Activated CD4-positive, alpha-beta T cell treated with anti-CD3 and anti-CD28 coated beads, Interleukin-10, Interleukin-2, amounts not matched to agents 100 ng/mL and 50 ng/mL, durations not matched to agents 16 hours and 8 hours (primary cell): Measurements from ENCODE around the gene KDM3A.

ENCODE experiments used
- DNase-seq: peaks from one replicate; pipeline ENCODE4 v3.0.0-alpha.2; 2020

KDM3A gene, protein sequence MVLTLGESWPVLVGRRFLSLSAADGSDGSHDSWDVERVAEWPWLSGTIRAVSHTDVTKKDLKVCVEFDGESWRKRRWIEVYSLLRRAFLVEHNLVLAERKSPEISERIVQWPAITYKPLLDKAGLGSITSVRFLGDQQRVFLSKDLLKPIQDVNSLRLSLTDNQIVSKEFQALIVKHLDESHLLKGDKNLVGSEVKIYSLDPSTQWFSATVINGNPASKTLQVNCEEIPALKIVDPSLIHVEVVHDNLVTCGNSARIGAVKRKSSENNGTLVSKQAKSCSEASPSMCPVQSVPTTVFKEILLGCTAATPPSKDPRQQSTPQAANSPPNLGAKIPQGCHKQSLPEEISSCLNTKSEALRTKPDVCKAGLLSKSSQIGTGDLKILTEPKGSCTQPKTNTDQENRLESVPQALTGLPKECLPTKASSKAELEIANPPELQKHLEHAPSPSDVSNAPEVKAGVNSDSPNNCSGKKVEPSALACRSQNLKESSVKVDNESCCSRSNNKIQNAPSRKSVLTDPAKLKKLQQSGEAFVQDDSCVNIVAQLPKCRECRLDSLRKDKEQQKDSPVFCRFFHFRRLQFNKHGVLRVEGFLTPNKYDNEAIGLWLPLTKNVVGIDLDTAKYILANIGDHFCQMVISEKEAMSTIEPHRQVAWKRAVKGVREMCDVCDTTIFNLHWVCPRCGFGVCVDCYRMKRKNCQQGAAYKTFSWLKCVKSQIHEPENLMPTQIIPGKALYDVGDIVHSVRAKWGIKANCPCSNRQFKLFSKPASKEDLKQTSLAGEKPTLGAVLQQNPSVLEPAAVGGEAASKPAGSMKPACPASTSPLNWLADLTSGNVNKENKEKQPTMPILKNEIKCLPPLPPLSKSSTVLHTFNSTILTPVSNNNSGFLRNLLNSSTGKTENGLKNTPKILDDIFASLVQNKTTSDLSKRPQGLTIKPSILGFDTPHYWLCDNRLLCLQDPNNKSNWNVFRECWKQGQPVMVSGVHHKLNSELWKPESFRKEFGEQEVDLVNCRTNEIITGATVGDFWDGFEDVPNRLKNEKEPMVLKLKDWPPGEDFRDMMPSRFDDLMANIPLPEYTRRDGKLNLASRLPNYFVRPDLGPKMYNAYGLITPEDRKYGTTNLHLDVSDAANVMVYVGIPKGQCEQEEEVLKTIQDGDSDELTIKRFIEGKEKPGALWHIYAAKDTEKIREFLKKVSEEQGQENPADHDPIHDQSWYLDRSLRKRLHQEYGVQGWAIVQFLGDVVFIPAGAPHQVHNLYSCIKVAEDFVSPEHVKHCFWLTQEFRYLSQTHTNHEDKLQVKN (N-terminal part only)

DNA sequence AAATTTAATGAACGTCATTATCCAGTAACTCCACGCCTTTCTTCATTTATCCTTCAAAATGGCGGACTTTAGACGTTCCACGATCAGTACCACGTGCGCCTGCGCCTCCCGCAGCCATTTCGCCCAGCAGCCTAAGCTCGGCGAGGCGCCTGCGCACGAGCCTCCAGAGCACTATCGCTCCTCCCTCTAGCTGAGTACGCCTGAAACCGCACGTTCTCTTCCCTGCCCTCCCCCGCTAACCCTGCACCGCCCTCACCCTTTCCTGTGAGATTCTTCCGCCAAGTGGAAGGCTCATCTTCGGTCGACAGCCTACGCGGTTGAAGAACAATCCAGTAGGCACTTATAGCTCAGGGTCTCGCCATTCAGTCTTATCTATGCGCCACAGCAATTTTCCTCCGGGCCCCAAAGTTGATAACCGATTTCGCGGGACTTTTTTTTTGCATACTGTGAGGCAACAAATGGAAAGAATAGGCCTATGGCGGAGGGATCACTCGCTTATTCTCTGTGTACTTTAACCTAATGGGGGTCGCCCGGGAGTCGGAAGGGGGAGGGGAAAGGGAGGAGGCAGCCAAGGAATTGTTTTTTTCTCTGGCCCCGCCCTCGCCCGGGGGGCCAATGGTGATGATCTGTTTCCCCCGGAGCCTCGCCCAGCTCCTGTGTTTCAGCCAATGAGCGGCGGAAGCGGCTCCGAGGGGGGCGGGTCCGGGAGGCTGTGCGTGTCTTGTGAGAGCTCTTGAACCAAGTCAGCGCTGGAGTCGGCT, at the start of gene KDM3A:
TSS of gene KDM3A (plus strand) at position 741 of the 761 bp plus-strand sequence. CDS start 677 bp downstream, outside the sequence.
- DNase-seq = peak; percentile 100

GRCh38 chr2:86392873-86393518, 48.2 kb upstream of the KDM3A start:
- DNase-seq = no peak

DNA sequence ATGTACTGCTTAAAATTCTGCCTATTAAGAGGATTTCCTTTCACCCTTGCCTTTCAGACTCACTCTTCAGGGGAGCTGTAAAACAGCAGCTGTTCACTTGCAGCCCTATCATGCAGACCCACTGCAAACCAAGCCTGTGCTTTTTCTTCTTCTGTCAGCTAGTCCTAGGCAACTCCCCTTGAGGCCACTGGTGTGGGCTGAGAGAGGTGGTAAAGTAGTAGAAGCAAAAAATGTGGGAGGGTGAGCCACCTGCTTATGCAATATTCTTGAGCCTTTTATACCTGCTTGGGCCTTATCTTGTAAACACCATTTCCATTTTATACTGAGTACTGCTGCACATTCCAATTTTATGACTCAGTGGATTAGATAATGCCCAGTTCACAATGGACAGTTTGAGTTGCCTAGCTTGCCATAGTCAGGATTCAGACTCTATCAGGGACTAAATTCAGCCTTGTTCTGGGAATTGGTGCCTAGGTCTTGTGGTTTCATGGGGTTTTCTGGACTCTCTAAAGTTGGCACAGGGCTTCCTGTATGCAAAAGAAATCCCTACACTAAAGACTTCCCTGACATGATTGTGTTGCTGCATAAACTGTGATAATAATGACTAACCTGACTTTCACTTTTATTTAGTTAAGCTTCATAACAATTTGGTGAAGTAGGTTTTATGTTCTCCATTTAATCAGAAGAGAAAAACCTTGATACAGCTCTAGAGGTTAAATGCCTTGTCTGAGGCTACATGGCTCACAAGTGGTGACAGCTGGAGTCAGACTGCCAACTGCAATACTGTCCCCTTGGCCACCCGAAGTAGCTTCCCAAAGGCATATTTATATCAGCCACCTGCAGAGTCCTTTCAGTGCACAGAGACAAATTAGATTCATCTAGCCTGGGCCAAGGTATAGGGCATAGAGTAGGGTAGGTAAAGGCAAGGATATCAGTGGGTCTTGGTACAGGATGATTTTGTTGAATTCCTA, 47.4 kb upstream of the KDM3A start:
- DNase-seq = no peak

DNA sequence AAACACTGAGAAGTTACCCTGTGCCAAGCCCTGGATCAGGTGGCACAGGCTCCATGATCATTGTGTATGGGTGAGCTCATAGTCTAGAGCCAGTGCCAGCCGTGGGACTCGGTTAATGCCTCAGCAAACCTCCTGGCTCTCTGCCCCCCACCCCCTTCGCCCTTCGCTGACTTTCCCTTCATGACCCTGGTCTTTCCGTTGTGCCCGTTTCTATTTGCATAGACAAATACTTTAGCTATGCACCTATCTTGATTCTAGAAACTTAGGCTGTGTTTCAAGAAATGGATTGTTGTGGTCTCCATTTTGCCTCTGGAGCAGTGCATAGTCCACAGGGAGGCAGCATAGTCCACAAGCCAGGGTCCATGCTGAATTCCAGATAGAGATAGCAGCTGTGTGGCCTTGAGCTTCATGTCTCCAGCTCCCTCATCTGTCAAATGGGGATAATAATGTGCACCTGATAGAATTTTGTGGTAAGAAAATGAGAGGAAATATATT, 44.8 kb upstream of the KDM3A start:
- DNase-seq = no peak

DNA sequence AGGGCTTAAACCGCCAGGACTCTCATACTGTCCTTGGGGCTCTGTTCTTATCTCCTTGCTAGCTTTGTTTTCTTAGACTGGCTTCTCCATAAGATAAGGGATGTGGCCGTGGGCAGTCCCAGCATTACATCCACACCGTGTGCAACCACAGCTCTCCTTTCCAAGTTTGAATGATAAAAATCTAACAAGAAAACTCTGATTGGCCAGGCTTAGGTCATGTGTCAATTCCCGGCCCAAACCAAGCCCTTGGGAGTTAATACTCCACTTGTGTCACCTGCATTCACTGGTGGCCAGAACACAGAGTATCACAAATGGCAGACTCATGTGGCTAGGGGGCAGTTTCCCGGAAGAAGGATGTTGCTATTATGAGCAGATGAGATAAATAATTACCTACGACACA, 43.2 kb upstream of the KDM3A start:
- no peak for DNase-seq

DNA sequence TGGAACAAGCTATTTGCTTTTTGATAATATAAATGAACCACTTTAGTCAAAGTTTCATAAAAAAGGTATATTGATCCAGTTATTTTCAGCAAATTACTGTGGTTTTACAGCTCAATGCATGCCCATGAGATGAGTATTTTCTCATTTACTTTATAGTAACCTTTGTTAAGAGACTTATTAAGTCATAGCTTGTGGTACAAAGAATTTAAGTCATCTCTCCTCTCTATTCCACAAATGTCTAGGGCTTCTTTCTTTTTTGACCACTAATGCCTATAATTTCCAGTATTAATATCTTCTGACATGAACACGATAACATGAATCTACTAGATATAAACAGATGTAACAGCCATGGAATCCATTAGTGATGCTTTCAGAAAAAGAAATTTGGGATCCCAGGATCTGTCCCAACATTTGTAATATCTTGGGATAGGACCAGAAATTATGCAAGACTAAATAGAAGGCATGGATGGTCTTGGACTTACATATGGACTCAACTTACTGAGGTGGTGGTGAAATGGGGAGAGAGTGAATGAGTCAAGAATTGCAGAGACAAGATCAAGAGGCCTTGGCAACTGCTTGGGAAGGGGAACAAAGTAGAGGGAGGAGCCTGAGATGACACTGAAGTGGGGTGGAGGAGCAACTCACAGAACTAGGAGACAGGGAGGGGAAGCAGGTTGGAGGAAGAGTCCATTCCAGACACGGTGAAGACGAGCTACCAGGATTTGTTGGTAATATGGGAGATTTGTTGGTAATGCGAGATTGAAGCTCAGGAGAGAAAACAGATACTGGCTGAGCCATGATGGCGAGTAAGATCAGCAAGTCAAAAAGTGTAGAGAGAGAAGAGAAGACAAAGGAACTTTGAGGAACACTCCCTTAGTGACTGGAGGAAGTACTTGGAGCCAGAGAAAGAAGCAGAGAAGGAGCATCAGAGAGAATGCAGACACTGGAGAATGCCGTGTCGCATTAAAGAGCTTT, 42.4 kb upstream of the KDM3A start:
- DNase-seq = no peak

DNA sequence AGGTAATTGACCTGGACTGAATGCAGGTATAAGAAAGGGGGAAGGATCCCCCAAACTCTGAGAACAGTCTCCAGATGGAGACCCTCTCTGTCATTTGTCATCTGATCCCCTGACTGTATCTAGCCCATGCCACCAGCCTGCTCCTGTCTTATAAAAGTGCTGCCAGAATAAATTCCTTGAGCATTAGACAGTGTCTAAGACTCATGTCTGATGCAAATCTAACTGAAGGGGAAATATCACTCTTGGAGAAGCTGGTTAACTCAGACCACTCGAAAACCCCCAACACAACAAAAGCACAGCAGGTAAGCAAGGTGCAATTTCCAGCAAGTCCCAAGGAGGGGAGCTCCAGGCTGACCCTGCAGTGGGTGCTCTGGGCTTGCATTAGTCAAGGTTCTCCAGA, 40.9 kb upstream of the KDM3A start:
- DNase-seq = no peak

DNA sequence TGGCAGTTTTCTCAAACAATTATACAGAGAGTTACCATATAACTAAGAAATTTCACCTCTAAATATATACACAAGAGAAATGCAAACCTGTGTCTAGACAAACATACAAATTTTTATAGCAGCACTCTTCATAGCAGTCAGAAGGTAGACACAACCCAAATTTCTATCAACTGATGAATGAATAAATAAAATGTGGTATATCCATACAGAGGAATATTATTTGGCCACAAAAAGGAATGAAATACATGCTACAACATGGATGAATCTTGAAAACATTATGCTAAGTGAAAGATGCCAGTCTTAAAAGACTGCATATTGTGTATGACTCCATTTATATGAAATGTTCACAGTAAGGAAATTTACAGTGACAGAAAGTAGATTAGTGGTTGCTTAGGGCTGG, 30.6 kb upstream of the KDM3A start:
- no peak for DNase-seq

DNA sequence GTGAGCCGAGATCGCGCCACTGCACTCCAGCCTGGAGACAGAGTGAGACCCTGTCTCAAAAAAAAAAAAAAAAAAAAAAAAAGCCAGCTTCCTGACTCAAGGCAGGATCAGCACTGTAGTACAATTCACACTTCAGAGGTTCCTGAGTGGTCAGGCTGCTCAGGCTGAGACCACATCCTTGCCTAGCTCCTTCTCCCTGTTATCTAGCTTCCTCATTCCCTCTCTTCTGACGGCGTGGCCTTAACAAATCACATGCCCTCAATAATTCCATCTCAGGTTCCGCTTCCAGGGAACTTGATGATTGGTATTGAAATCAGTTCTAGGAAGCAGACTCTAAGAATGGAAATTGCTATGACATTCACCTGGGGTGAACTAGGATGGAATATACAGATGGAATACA, 29.8 kb upstream of the KDM3A start:
- no peak for DNase-seq

DNA sequence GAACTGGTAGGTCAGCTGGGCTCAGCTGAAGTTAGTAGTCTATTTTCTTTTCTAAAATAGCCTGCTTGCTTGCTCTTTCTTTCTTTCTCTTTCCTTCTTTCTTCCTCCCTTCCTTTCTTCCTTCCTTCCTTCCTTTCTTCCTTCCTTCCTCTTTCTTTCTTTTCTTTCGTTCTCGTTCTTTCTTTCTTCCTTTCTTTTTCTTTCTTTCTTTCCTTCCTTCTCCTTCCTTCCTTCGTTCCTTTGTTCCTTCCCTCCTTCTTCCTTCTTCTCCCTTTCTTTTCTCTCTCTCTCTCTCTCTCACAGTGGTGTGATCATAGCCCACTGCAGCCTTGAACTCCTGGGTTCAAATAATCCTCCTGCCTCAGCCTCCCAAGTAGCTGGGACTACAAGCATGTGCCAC, 29.2 kb upstream of the KDM3A start:
- DNase-seq = no peak

DNA sequence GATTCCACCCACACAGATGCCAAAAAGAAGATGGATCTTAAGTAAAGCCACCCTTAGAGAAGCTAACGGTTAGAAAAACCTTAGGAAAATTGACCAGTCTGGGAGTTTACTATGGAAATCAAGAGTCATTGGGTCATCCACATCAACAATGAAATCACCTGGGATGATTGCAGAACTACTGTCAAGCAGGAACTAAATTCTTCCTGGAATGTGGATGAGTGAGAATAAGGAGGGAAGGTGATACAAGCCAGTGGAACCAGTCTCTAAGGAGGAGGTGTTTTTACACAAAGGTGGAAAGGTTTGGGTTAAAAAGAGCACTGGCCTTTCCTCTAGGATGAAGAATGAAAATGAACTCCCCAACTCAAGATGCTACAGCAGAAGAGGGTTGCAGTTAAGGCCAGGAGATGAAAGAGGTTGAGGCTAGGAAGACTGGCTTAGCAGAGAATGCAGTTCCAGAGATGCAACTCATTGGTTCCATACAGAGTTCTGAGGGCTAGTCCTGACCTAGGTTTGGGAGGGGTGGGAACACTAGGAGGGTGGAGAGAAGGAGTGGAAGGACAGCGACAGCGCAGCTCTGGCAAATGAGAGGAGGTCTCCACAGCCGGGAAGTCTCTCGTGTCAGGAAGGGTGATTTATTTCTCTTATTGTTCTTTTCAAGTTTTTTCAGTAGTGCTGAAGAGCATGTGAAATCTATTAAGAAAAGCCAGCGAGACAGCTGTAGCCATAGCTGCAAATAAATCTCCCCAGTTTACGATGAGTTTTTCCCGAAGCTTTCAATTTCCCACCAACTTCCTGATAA, 27.7 kb upstream of the KDM3A start:
- no peak for DNase-seq

- no peak for DNase-seq
Measured at GRCh38 chr2:86414996-86415395, 26.2 kb upstream of the KDM3A start.

DNA sequence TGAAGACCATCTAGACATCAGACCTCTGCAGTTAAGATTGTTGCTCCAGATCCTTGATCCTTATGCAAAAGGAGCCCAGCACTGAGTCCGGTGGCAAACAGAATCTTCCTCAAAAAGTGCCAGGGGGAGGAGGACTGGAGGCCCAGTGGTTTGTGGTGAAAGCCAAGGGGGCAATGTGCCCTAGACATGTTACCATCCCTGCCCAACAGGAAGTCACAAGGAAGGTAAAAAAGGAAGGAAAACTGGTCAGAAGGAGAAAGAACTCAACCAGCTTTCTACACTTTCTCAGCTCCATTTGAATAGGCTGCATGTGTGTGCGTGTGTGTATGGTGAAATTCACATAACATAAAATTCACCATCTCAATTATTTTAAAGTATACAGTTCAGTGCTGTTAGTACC, 25.0 kb upstream of the KDM3A start:
- DNase-seq = no peak

GRCh38 chr2:86417961-86418360, 23.2 kb upstream of the KDM3A start:
- DNase-seq = no peak

- no peak for DNase-seq
Measured at GRCh38 chr2:86420913-86421312, 20.3 kb upstream of the KDM3A start.

- no peak for DNase-seq
Measured at GRCh38 chr2:86426271-86426670, 14.9 kb upstream of the KDM3A start.

- DNase-seq = no peak
Measured at GRCh38 chr2:86429335-86429734, 11.8 kb upstream of the KDM3A start.

DNA sequence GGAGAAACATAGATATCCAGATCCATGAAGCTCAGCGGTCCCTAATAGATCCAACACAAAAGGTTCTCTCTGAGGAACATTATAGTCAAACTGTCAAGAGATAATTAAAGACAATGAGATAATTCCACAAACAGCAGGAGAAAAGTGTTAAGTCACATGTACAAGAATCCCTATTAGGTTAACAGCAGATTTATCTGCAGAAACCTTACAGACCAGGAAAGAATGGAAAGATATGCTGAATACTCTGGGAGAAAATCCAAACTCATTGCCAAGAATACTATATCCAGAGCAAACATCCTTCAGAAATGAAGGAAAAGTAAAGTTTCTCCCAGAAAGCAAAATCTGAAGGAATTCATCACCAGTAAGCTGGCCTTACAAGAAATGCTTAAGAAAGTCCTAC, 10.8 kb upstream of the KDM3A start:
- DNase-seq = no peak
